Measurements from ENCODE around the gene GCFC2. TPM values are rescaled to one million over a fixed set of nuclear protein-coding genes. Genes with fewer than 3 reads are reported as not detected.
A peak's percentile ranks its signal among the peaks of the same experiment; 100 is the strongest.
"Not testable (repeated sequence)": the region's sequence is repeated elsewhere in the genome, so short reads cannot be mapped to it uniquely, and the experiment has no call there.

Gene GCFC2
- polyA plus RNA-seq, 4 donors = 8.9 to 26.0 (median 10.5) TPM

- H3K4me1 ChIP-seq (ENCODE audit: control insufficient read depth in 3 of 3, insufficient read depth in 2 of 3, low read depth in 1 of 3, low read length in 2 of 3) = peaks cover 0 to 3% (median 1%) of the 10 kb centered on the region in 3 donors
- WGBS, 3 donors = 52 to 82% (median 70%) methylated on average over 1 of the region's 1 CpG
- H3K9me3 ChIP-seq (ENCODE audit: control insufficient read depth in 2 of 2, insufficient read depth in 1 of 2, low read depth in 1 of 2, low read length in 1 of 2) = no peaks in the 10 kb centered on the region
- H3K36me3 ChIP-seq (ENCODE audit: control insufficient read depth in 3 of 3, insufficient read depth in 2 of 3, low read depth in 1 of 3, low read length in 3 of 3) = peaks cover 3 to 13% (median 3%) of the 10 kb centered on the region in 3 donors
- DNase-seq = no peak
- no peak for FAIRE-seq
- H3K27ac ChIP-seq (ENCODE audit: low read depth in 1 of 3, low read length in 2 of 3) = no peak overlapping the region
- H3K4me3 ChIP-seq (ENCODE audit: low read depth in 1 of 3, low read length in 3 of 3) = no peak overlapping the region
- no peaks in the 10 kb centered on the region for H3K27me3 ChIP-seq (ENCODE audit: control insufficient read depth in 3 of 3, insufficient read depth in 3 of 3, low read length in 3 of 3)
These were observed 4.8 kb downstream of the GCFC2 start for GRCh38 chr2:75705921-75706320.

DNA sequence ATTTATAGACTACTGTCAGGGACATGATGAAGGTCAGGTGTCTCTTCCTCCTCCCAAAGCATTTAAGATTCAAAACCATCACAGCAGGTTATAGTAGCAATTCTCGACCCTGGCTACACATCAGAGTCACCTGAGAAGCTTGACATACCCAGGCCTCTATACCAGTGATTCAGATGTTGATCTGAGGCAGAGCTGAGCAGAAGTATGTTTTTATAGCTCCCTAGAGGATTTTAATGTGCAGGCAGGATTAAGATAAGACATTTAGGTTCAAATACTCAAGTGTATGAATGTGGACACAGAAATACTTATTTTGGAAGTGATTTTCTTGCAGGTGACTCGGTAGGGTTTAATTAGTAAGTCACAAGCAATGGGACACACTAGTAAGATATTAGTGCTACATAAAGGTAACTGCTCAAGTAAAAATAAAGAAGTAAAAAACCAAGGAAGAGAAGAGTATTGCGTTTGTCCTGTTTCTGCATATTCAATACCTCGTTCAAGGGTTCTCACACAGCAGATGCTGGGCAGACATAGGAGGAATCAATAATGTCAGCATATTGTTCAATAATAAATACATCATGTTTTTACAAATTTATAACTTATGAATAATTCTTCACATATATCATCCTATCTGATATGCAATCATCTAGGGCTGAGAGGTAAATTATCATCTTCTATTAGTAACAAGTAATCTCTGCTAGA is 7.0 kb downstream of the GCFC2 start:
- 87 to 93% (median 89%) methylated on average over 4 of the region's 4 CpGs for WGBS, 3 donors
- H3K4me1 ChIP-seq (ENCODE audit: control insufficient read depth in 3 of 3, insufficient read depth in 2 of 3, low read depth in 1 of 3, low read length in 2 of 3) = no peaks in the 10 kb centered on the region
- DNase-seq (no peak), FAIRE-seq (no peak)
- H3K9me3 ChIP-seq (ENCODE audit: control insufficient read depth in 2 of 2, insufficient read depth in 1 of 2, low read depth in 1 of 2, low read length in 1 of 2) = no peaks in the 10 kb centered on the region
- no peak overlapping the region for H3K4me3 ChIP-seq (ENCODE audit: low read depth in 1 of 3, low read length in 3 of 3)
- H3K27ac ChIP-seq (ENCODE audit: low read depth in 1 of 3, low read length in 2 of 3) = no peak overlapping the region
- H3K27me3 ChIP-seq (ENCODE audit: control insufficient read depth in 3 of 3, insufficient read depth in 3 of 3, low read length in 3 of 3) = no peaks in the 10 kb centered on the region
- H3K36me3 ChIP-seq (ENCODE audit: control insufficient read depth in 3 of 3, insufficient read depth in 2 of 3, low read depth in 1 of 3, low read length in 3 of 3) = peaks cover 6 to 22% (median 8%) of the 10 kb centered on the region in 3 donors

DNA sequence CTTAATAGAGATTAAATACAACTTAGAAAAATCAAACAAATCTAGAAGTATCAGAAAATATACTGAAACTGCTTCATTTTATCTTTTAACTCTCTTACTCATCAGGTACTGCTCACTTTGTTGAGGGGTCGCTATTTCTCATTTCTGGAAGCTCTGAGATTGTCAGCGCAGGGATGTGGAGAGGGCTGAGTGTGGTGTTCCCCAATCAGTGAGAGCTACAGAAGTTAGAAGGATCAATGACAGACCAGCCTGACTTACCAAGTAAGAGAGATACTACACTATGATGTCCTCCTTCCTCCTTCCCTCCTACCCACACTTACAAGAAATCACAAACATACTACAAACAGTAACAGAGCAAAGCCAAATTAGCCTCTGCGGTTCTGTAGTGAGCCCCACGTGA is 8.1 kb downstream of the GCFC2 start:
- Histone ChIP-seq H3K4me3 (ENCODE audit: low read depth in 1 of 3, low read length in 3 of 3) (no peak overlapping the region), H3K9me3 (ENCODE audit: control insufficient read depth in 2 of 2, insufficient read depth in 1 of 2, low read depth in 1 of 2, low read length in 1 of 2) (no peaks in the 10 kb centered on the region), H3K4me1 (ENCODE audit: control insufficient read depth in 3 of 3, insufficient read depth in 2 of 3, low read depth in 1 of 3, low read length in 2 of 3) (no peaks in the 10 kb centered on the region), H3K27ac (ENCODE audit: low read depth in 1 of 3, low read length in 2 of 3) (no peak overlapping the region), H3K27me3 (ENCODE audit: control insufficient read depth in 3 of 3, insufficient read depth in 3 of 3, low read length in 3 of 3) (no peaks in the 10 kb centered on the region), H3K36me3 (ENCODE audit: control insufficient read depth in 3 of 3, insufficient read depth in 2 of 3, low read depth in 1 of 3, low read length in 3 of 3) (peaks cover 6 to 23% (median 9%) of the 10 kb centered on the region in 3 donors)
- 92 to 97% (median 95%) methylated on average over 4 of the region's 4 CpGs for WGBS, 3 donors
- FAIRE-seq (no peak), DNase-seq (no peak)

GRCh38 chr2:75698918-75699317 is 11.8 kb downstream of the GCFC2 start:
- Histone ChIP-seq H3K27ac (ENCODE audit: low read depth in 1 of 3, low read length in 2 of 3) (no peak overlapping the region), H3K27me3 (ENCODE audit: control insufficient read depth in 3 of 3, insufficient read depth in 3 of 3, low read length in 3 of 3) (no peaks in the 10 kb centered on the region), H3K9me3 (ENCODE audit: control insufficient read depth in 2 of 2, insufficient read depth in 1 of 2, low read depth in 1 of 2, low read length in 1 of 2) (no peaks in the 10 kb centered on the region), H3K4me3 (ENCODE audit: low read depth in 1 of 3, low read length in 3 of 3) (no peak overlapping the region), H3K4me1 (ENCODE audit: control insufficient read depth in 3 of 3, insufficient read depth in 2 of 3, low read depth in 1 of 3, low read length in 2 of 3) (no peaks in the 10 kb centered on the region), H3K36me3 (ENCODE audit: control insufficient read depth in 3 of 3, insufficient read depth in 2 of 3, low read depth in 1 of 3, low read length in 3 of 3) (peaks cover 4 to 17% (median 14%) of the 10 kb centered on the region in 3 donors)
- 93 to 100% (median 98%) methylated on average over 2 of the region's 2 CpGs for WGBS, 3 donors
- FAIRE-seq = no peak
- no peak for DNase-seq

- no peak for FAIRE-seq
- no peak for DNase-seq
- Histone ChIP-seq H3K27ac (ENCODE audit: low read depth in 1 of 3, low read length in 2 of 3) (no peak overlapping the region), H3K4me3 (ENCODE audit: low read depth in 1 of 3, low read length in 3 of 3) (no peak overlapping the region), H3K27me3 (ENCODE audit: control insufficient read depth in 3 of 3, insufficient read depth in 3 of 3, low read length in 3 of 3) (no peaks in the 10 kb centered on the region), H3K36me3 (ENCODE audit: control insufficient read depth in 3 of 3, insufficient read depth in 2 of 3, low read depth in 1 of 3, low read length in 3 of 3) (peaks cover 0 to 13% (median 12%) of the 10 kb centered on the region in 3 donors), H3K9me3 (ENCODE audit: control insufficient read depth in 2 of 2, insufficient read depth in 1 of 2, low read depth in 1 of 2, low read length in 1 of 2) (no peaks in the 10 kb centered on the region), H3K4me1 (ENCODE audit: control insufficient read depth in 3 of 3, insufficient read depth in 2 of 3, low read depth in 1 of 3, low read length in 2 of 3) (no peaks in the 10 kb centered on the region)
- WGBS, 3 donors = 77 to 97% (median 93%) methylated on average over 1 of the region's 1 CpG
These were observed 22.5 kb downstream of the GCFC2 start for GRCh38 chr2:75688196-75688595.

GRCh38 chr2:75683430-75683829 is 27.3 kb downstream of the GCFC2 start:
- peaks cover 4 to 21% (median 10%) of the 10 kb centered on the region in 3 donors for H3K36me3 ChIP-seq (ENCODE audit: control insufficient read depth in 3 of 3, insufficient read depth in 2 of 3, low read depth in 1 of 3, low read length in 3 of 3)
- DNase-seq; H3K27me3 ChIP-seq (ENCODE audit: control insufficient read depth in 3 of 3, insufficient read depth in 3 of 3, low read length in 3 of 3); FAIRE-seq; H3K27ac ChIP-seq (ENCODE audit: low read depth in 1 of 3, low read length in 2 of 3); H3K4me3 ChIP-seq (ENCODE audit: low read depth in 1 of 3, low read length in 3 of 3); H3K9me3 ChIP-seq (ENCODE audit: control insufficient read depth in 2 of 2, insufficient read depth in 1 of 2, low read depth in 1 of 2, low read length in 1 of 2); H3K4me1 ChIP-seq (ENCODE audit: control insufficient read depth in 3 of 3, insufficient read depth in 2 of 3, low read depth in 1 of 3, low read length in 2 of 3): not testable (repeated sequence)
- WGBS, 3 donors = 97 to 100% (median 98%) methylated on average over 5 of the region's 5 CpGs

DNA sequence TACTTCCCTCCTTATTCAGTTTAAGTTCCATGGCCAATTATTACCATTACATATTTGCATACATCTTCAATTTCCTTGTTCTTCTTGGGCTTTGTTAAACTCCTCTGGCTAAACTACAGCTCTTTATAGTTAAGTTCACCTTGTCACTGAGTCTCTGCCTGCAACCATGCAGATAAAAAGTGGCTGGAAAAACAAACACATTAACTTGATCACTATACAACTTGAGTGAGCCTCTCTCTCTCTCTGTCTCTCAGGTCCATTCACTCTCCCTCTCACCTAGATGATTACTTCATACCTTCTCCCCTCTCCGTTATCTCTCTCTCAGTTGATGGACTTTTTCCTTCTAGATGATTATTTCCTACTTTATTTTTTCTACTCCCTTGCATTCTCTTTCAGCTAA is 30.3 kb downstream of the GCFC2 start:
- no peaks in the 10 kb centered on the region for H3K4me1 ChIP-seq (ENCODE audit: control insufficient read depth in 3 of 3, insufficient read depth in 2 of 3, low read depth in 1 of 3, low read length in 2 of 3)
- peaks cover 1 to 17% (median 4%) of the 10 kb centered on the region in 3 donors for H3K36me3 ChIP-seq (ENCODE audit: control insufficient read depth in 3 of 3, insufficient read depth in 2 of 3, low read depth in 1 of 3, low read length in 3 of 3)
- H3K4me3 ChIP-seq (ENCODE audit: low read depth in 1 of 3, low read length in 3 of 3) = no peak overlapping the region
- peak in 1 of 2 donors; percentile 2 for DNase-seq
- no peak for FAIRE-seq
- no peak overlapping the region for H3K27ac ChIP-seq (ENCODE audit: low read depth in 1 of 3, low read length in 2 of 3)
- no peaks in the 10 kb centered on the region for H3K27me3 ChIP-seq (ENCODE audit: control insufficient read depth in 3 of 3, insufficient read depth in 3 of 3, low read length in 3 of 3)
- peaks cover 0 to 10% of the 10 kb centered on the region in 2 donors for H3K9me3 ChIP-seq (ENCODE audit: control insufficient read depth in 2 of 2, insufficient read depth in 1 of 2, low read depth in 1 of 2, low read length in 1 of 2)
- WGBS, 3 donors = 57 to 78% (median 73%) methylated on average over 1 of the region's 1 CpG

DNA sequence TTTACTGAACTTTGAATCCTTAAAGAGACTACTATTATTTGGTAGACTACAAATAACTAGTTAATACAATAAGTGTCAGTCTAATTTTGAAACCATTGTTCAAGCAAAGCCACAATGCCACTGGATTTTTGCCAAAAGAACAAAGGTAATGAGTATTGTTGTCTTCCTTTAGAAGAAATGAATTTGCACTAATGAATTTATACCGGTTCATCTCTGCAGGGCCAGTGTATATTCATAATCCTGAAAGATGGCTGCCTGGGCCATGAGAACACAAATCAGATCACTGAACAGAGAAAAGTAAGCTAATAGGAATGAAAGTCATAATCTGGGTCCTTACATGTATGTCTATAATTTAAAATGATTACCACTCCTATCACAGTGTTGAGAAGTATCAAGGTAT is 31.2 kb downstream of the GCFC2 start:
- Histone ChIP-seq H3K4me1 (ENCODE audit: control insufficient read depth in 3 of 3, insufficient read depth in 2 of 3, low read depth in 1 of 3, low read length in 2 of 3) (no peaks in the 10 kb centered on the region), H3K27me3 (ENCODE audit: control insufficient read depth in 3 of 3, insufficient read depth in 3 of 3, low read length in 3 of 3) (no peaks in the 10 kb centered on the region), H3K27ac (ENCODE audit: low read depth in 1 of 3, low read length in 2 of 3) (no peak overlapping the region), H3K36me3 (ENCODE audit: control insufficient read depth in 3 of 3, insufficient read depth in 2 of 3, low read depth in 1 of 3, low read length in 3 of 3) (peaks cover 1 to 17% (median 4%) of the 10 kb centered on the region in 3 donors), H3K9me3 (ENCODE audit: control insufficient read depth in 2 of 2, insufficient read depth in 1 of 2, low read depth in 1 of 2, low read length in 1 of 2) (peaks cover 0 to 10% of the 10 kb centered on the region in 2 donors), H3K4me3 (ENCODE audit: low read depth in 1 of 3, low read length in 3 of 3) (no peak overlapping the region)
- FAIRE-seq (no peak), DNase-seq (no peak)
- 51 to 82% (median 60%) methylated on average over 1 of the region's 1 CpG for WGBS, 3 donors

DNA sequence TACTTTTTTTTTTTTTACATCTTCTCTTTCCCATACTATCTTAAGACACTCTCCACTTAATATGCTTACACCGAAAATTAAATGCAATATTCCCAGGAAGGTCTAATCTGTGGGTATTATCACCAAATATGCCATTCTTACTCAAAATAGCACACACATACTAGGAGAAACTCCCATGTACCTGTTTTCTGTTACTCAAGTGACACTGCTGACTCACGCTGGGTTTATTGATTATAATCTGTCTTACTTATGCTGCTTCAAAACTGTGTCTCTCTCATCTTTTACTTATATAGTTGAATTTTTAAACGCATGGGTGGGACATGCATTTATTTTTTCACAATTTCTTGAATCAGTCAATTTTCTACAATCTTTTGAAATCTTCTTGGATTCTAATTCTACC is 34.3 kb downstream of the GCFC2 start:
- 91 to 95% (median 95%) methylated on average over 3 of the region's 3 CpGs for WGBS, 3 donors
- H3K36me3 ChIP-seq (ENCODE audit: control insufficient read depth in 3 of 3, insufficient read depth in 2 of 3, low read depth in 1 of 3, low read length in 3 of 3) = peaks cover 2 to 13% (median 4%) of the 10 kb centered on the region in 3 donors
- no peak for FAIRE-seq
- no peak overlapping the region for H3K4me3 ChIP-seq (ENCODE audit: low read depth in 1 of 3, low read length in 3 of 3)
- peaks cover 0 to 5% of the 10 kb centered on the region in 2 donors for H3K9me3 ChIP-seq (ENCODE audit: control insufficient read depth in 2 of 2, insufficient read depth in 1 of 2, low read depth in 1 of 2, low read length in 1 of 2)
- H3K27ac ChIP-seq (ENCODE audit: low read depth in 1 of 3, low read length in 2 of 3) = no peak overlapping the region
- H3K27me3 ChIP-seq (ENCODE audit: control insufficient read depth in 3 of 3, insufficient read depth in 3 of 3, low read length in 3 of 3) = no peaks in the 10 kb centered on the region
- no peak for DNase-seq
- H3K4me1 ChIP-seq (ENCODE audit: control insufficient read depth in 3 of 3, insufficient read depth in 2 of 3, low read depth in 1 of 3, low read length in 2 of 3) = no peaks in the 10 kb centered on the region
